HL-60 (cell line): ENCODE results near the gene ENGASE.

Source experiments
- CTCF ChIP-seq: IDR thresholded peaks from one replicate; pipeline ENCODE4 v1.5.1; 2011; ENCODE audit warnings: low read length, control low read depth, inconsistent platforms; ENCODE audit not compliant: insufficient read depth
- GABPA ChIP-seq: IDR thresholded peaks from 2 replicates; pipeline ENCODE4 v1.6.1; 2012; ENCODE audit warnings: low read depth
- POLR2AphosphoS5 ChIP-seq: IDR thresholded peaks from 2 replicates; pipeline ENCODE4 v1.6.1; 2012; ENCODE audit warnings: low read depth
- REST ChIP-seq: IDR thresholded peaks from 2 replicates; pipeline ENCODE4 v1.6.1; 2012; ENCODE audit warnings: low read depth; ENCODE audit not compliant: insufficient replicate concordance

- TF ChIP-seq CTCF (no peak), POLR2AphosphoS5 (no peak), REST (no peak), GABPA (no peak)
Observed at GRCh38 chr17:79089720-79090442, 15.3 kb downstream of the ENGASE start.
